ENCODE data around the gene SH2D2A.

DNA sequence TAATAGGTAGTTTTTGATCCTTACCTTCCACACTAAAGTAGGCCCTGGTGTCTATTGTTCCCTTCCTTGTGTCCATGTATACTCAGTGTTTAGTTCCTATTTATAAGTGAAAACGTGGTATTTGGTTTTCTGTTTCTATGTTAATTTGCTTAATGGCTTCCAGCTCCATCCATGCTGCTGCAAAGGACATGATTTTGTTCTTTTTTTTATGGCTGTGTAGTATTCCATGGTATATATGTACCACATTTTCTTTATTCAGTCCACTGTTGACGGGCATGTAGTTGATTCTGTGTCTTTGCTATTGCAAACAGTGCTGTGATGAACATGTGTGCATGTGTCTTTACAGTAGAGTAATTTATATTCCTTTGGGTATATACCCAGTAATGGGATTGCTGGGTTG is 28.5 kb downstream of the SH2D2A start:
- TF ChIP-seq POLR2A (IDR thresholded peaks at IDR 0.05; ENCODE audit: low read length) (no peak), GATA1 (IDR thresholded peaks at IDR 0.05; ENCODE audit: low read depth, low read length) (no peak)

All from erythroblast (primary cell).